IPS DF 4.7 (cell line): ENCODE measurements around the gene KRTAP10-3.

Source experiments
- DNase-seq: peaks from one replicate; pipeline ENCODE4 v3.0.0-alpha.2; 2013; ENCODE audit warnings: low spot score; ENCODE audit errors: extremely low read depth

KRTAP10-3 gene

DNA sequence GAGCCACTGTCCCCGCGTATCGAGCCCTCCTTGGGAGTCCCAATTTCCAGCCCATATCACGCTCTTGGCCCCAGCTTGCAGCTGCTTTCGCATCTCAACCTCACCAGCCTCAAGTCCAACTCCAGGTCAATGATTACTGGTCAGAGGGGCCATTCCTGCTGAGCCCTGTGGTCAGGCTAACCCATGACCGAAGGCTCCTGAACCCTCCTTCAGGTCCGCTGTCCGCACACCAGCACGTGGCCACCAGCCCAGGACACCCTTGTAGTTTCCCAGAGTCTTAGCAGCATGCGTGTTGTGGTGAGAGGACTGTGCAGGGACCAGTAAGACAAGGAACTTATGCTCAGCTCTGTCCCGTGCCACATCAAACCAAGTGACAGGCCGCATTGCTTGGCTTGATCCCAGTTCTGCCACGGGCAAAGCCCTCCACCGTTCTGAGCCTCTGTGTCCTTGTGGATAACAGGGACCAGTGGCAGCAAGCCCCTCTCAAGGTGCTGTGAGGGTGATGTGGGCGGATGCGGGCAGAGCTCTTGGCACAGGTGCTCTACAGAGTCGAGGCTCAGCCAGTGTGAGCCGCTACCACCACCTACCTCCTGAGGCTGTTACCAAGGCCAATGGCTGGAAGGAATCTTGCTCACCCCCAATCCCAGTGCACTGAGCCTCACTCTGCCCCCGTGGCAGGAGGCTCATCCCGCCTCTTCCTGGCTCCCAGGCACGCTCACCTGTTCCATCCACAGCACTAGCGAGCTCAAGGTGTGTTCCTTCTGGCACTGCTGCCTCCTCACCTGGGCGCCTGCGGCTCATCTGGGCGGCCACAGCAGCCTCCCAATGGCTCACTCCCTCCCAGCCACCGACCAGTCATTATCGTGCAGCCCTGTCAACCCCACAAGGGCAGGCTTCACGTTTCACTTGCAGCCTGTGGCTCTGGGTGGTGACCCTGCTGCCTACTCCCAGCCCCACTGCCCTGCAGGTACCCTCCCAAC lies 39.0 kb downstream of the KRTAP10-3 start:
- DNase-seq: no peak

- DNase-seq: no peak
Observed at GRCh38 chr21:44518686-44519085, 39.9 kb downstream of the KRTAP10-3 start.

- DNase-seq: peak; percentile 19
Observed at GRCh38 chr21:44517175-44517899, 41.3 kb downstream of the KRTAP10-3 start.

GRCh38 chr21:44516828-44517174 lies 41.8 kb downstream of the KRTAP10-3 start:
- no peak for DNase-seq

DNA sequence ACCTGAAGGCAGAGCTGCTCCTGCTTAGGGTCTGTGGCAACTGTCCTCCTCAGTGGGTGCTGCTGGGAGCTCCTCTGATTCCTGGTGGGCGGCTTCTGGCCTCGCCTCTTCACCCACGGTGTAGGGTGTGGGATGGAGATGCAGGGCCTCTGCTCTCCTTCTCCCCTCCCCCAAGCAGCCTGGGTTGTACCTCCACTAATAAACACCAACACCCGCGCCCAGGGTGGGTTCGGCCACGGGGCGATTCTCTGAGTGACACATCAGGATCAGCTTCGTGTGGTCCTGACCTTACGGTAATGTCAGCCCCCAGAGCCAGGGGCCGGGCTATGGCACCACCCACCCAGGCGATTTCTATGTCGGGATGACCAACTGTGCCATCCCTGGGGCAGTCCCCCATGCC lies 42.3 kb downstream of the KRTAP10-3 start:
- no peak for DNase-seq

GRCh38 chr21:44515359-44516165 lies 43.0 kb downstream of the KRTAP10-3 start:
- DNase-seq: no peak

DNA sequence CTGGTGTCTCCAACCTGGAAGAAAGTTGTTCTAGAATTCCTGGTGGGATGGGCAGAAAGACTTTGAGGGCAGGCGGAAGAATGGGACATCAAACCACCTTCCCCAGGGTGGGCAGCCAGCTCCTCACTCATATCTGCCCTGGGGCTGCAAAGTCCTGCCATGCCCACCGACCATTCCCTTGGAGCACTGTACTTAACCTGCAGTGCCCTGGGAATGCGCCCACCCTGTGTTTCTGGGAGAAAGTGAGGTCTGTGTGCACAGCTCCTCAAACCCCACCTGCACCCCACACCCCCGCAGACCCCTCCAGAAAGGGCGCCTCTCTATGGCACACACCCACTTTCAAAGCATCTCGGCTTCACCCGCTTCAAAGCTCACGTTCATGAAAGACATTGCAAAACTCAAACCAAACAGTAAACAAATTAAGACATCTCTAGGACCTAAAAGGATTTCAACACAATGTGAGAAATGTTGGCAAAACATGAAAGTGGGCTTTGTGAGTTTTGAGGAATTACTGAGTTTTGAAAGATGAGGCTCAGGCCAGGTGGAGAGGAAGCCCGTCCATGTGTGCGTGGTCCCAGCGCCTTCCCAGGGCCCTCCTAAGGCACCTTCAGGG lies 43.7 kb downstream of the KRTAP10-3 start:
- no peak for DNase-seq

GRCh38 chr21:44514218-44514520 lies 44.4 kb downstream of the KRTAP10-3 start:
- no peak for DNase-seq

- DNase-seq: no peak
Observed at GRCh38 chr21:44513389-44514217, 45.0 kb downstream of the KRTAP10-3 start.

DNA sequence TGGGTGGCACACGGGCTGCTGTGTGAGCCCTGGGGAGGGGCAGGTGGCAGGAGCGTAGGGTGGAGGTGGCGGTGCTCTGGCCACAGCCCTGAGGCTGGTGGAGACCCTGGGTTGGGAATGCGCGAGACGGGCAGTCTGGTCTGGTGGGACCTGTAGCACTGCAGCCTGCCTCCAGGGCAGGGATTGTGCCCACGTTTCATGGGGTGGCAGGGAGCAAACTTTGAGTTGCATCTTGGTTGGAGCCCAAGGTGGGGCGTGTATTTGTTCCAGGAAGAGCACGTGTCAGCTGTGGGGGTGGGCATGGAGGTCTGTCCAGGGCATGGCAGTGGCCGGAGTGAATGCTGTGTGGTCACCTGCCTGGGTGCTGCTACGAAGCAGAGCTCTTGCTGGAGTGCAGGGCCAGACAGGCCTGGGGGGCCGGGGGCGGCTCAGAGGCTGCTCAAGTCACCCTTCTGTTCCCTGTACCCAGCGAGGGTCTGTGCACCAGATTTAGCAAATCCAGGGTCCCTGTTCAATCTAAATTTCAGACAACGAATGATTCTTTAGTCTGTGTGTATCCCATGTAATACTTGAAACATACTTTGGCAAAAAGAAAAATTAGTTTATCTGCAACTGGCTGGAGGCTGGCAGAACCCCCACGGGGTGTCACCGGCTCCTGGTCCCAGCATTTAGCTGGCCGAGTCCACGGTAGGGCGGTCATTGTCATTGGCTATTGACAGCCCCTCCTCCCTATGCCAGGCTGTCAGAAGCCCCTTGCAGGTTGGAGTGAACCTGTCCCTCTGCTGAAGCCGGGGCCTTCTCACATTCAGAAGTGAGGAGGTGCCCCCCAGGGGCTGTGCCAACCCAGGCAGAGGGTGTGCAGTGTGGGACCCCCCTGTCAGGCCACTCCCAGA lies 45.9 kb downstream of the KRTAP10-3 start:
- DNase-seq: no peak

DNA sequence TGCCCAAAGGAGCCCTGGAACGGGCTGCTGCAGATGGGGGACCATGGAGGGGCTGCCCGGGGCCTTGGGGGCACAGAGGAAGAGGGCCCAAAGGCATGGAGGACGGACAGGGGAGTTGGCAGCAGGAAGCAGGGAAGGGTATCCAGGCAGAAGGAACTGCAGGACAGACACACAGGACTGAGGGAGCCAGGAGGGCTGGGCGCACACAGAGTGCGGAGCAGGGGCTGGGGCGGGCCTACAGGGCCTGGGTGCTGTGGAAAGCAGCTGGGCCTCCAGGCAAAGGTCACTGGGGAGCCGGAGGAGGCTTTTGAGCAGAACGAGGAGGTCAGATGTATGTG lies 46.7 kb downstream of the KRTAP10-3 start:
- DNase-seq: no peak

DNA sequence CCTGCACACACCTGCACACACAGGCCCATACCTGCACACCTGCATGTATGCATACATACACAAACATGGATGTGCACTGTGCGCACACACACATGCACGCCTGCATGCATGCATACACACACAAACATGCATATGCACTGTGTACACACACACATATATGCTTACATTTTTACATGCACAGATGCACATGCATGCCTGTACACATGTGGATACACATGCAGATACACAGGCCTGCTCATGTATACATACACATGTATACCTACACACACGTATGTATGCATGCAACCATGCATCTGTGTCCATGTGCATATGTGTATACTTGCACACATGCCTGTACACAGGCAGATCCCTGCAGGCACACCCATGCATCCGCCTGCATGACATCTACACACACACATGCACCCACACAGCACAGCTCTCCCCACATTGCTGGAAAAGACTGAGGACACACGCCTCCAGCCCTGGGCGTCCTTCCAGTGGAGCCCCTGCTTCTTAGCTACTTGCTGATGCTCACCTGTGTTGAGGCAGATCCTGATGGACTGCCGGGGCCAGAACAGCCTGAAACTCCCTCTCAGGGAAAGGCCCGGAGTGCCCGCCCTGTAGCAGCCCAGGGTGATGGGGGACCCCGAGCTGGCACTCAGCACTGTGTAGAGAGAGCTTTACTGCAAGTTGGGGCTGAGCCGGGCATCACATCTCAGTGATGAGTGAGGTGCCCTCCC lies 47.2 kb downstream of the KRTAP10-3 start:
- DNase-seq: no peak

DNA sequence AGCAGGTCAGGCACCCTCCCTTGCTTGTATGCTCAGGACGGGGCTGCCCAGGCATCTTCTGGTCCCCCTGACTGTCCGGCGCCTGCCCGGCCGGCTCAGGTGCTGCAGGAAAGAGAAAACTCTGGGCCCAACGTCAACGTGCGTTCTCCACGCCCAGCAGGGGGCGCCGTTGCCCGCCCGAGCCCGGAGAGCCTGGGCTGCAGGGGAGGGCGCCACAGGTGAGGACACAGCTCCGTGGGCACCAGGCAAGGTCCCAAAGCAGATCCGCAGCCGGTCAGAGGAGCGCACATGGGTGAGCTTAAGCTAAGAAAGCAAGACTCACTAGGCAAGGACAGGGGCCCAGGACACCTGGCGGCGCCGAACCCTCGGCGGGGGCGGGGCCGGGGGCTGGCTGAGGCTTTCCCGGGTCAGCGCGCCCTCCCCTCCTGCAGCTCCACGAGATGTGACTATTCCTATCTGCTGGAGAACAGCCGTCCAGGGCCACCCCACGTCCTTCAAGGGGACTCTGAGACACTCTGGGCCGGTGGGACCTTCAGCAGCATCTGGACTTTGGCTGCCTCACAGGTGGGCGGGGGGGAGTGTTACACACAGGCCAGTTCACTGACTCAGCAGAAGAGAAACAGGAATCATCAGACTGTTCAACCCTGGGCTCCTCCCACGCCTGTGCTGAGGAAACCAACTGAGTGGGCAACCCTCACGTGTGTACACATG lies 47.9 kb downstream of the KRTAP10-3 start:
- DNase-seq: peak; percentile 33

- DNase-seq: no peak
Observed at GRCh38 chr21:44510109-44510507, 48.5 kb downstream of the KRTAP10-3 start.

- no peak for DNase-seq
Observed at GRCh38 chr21:44509539-44509938, 49.1 kb downstream of the KRTAP10-3 start.

GRCh38 chr21:44508711-44509445 lies 49.7 kb downstream of the KRTAP10-3 start:
- no peak for DNase-seq

GRCh38 chr21:44508426-44508710 lies 50.2 kb downstream of the KRTAP10-3 start:
- no peak for DNase-seq
